ENCODE data around the gene CCNI.

GRCh38 chr4:77020017-77020416 is 55.8 kb downstream of the CCNI start:
- TF ChIP-seq, protein P1, sequence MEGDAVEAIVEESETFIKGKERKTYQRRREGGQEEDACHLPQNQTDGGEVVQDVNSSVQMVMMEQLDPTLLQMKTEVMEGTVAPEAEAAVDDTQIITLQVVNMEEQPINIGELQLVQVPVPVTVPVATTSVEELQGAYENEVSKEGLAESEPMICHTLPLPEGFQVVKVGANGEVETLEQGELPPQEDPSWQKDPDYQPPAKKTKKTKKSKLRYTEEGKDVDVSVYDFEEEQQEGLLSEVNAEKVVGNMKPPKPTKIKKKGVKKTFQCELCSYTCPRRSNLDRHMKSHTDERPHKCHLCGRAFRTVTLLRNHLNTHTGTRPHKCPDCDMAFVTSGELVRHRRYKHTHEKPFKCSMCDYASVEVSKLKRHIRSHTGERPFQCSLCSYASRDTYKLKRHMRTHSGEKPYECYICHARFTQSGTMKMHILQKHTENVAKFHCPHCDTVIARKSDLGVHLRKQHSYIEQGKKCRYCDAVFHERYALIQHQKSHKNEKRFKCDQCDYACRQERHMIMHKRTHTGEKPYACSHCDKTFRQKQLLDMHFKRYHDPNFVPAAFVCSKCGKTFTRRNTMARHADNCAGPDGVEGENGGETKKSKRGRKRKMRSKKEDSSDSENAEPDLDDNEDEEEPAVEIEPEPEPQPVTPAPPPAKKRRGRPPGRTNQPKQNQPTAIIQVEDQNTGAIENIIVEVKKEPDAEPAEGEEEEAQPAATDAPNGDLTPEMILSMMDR (IDR thresholded peaks at IDR 0.05): no peak
- no peak for TF ChIP-seq POLR2A (IDR thresholded peaks at IDR 0.05)
- TF ChIP-seq POLR2AphosphoS5 (IDR thresholded peaks at IDR 0.05; ENCODE audit: insufficient read depth in 1 of 2, low read depth in 1 of 2): no peak
